Fibroblast of skin of left biceps (primary cell): ENCODE data around the gene MRNIP.

Experiments used
- DNase-seq, 2 experiments: peaks; one replicate each; pipeline ENCODE4 v3.0.0-alpha.2; 2013; ENCODE audit warnings: low read depth in 2 of 2

Gene MRNIP

GRCh38 chr5:179803651-179804554 lies 54.7 kb downstream of the MRNIP start:
- DNase-seq = no peak

DNA sequence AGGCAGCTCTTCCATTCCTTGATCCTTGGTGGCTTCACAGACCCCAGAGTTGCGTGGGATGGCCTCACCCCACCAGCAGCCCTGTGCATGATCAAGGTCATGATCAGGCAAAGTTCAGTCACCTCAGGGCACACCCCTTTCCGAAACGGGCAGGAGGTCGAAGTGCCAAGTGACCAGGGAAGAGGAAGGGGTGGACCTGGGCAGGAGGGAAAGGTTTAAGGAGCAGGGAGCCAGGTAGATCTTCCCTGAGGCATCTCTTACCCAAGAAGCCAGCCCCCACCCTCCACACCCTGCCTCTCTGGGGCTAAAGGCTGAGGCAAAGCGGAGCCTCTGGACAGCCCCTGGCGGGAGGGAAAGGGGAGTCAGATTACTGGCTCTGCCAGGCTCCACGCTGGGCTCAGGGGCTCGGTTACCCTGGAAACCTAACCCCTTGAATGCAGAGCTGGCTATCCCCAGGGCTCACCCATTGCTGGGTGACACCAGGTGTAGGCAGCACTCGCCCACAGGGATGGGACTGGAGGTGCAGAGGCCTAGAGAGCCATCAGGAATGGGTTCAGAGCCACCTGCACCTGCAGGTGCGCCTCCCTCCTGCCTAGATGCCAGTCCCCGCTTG lies 55.6 kb downstream of the MRNIP start:
- no peak for DNase-seq

GRCh38 chr5:179802207-179802883 lies 56.3 kb downstream of the MRNIP start:
- no peak for DNase-seq

- DNase-seq = no peak
Measured at GRCh38 chr5:179801304-179802206, 57.1 kb downstream of the MRNIP start.

DNA sequence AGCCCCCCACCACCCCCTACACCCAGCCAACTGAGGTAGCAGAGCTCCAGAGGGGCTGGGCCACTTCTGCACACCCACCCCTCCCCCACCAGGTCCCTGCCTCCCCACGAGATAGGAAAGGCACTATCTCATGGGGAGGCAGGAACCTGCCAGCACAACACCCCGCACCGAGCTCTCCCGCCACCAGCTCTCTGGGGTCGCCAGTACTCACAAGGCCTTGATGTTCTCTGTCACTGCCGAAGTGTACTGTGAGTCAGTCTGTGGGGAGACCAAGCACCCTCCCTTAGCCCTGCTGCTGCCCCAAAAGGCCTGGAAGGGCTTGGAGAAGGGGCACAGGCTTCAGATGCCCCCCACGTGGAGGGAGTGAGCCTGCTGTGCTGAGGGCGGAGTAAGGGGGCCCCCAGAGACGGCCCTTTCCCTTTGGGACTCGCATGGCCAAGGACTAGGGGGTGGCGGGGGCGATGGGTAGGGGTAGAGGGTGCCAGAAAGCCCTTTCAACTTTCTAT lies 57.9 kb downstream of the MRNIP start:
- no peak for DNase-seq

- no peak for DNase-seq
Measured at GRCh38 chr5:179800071-179800695, 58.4 kb downstream of the MRNIP start.

GRCh38 chr5:179799644-179799973 lies 59.0 kb downstream of the MRNIP start:
- DNase-seq = no peak

DNA sequence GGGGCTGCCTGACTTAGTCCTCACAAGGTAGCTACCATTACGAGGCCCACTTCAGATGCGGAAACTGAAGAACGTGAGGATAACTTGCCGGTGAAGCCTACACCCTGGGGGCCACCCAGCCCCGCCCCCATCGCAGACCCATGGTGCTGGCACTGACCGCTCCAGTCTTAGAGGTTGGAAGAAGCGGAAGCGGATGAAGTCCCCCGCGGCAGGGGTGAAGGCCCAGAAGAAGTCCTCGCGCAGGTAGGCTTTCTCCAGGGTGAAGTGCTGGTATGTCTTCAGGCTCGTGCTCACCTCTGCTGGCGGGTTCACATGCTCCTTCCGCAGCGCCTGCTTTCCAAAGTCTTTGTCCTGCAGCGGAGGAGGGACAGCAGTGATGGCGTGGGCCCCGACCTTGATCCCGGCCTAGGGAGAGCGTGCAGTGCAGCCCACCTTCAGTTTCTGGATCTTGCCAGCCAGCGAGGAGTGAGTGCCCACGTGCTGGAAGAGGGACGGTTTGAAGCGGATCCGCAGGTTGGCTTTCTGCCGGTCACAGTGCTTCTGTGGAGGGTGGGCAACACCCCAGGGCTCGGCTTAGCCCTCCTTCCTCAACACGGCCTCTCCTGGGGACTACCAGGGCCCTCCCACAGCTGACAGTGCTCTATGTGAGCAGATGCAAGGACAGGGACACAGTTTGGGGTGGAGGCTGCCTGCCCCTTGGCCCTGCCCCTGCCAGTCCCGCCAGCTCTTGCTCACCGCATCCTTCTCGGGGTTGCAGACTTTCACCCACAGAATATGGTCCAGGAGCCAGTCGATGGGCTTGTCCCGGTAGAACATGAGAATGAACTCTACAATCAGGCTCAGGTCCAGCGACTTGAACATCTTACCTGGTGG lies 59.6 kb downstream of the MRNIP start:
- DNase-seq = no peak

- no peak for DNase-seq
Measured at GRCh38 chr5:179798144-179798770, 60.4 kb downstream of the MRNIP start.

DNA sequence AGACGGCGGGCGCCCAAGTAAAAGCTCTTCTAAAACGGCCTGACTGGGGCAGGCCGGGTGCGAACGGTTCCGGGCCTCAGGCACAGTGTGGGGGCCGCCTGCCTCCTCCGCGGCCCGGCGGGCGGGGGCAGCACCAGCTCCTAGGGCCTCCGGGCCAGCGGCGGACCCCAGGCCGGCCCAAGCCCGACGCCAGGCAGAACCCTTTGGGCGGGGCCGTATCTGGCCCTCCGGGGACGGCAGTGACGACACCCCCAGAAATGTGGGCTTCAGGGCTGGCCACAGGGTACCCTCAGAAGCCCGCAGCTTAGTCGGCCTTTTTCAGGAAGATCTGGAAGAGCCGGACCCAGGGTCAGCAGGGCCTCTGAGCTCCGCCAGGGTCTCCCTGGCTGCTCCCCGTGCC lies 60.9 kb downstream of the MRNIP start:
- no peak for DNase-seq

GRCh38 chr5:179796877-179797608 lies 61.6 kb downstream of the MRNIP start:
- no peak for DNase-seq

DNA sequence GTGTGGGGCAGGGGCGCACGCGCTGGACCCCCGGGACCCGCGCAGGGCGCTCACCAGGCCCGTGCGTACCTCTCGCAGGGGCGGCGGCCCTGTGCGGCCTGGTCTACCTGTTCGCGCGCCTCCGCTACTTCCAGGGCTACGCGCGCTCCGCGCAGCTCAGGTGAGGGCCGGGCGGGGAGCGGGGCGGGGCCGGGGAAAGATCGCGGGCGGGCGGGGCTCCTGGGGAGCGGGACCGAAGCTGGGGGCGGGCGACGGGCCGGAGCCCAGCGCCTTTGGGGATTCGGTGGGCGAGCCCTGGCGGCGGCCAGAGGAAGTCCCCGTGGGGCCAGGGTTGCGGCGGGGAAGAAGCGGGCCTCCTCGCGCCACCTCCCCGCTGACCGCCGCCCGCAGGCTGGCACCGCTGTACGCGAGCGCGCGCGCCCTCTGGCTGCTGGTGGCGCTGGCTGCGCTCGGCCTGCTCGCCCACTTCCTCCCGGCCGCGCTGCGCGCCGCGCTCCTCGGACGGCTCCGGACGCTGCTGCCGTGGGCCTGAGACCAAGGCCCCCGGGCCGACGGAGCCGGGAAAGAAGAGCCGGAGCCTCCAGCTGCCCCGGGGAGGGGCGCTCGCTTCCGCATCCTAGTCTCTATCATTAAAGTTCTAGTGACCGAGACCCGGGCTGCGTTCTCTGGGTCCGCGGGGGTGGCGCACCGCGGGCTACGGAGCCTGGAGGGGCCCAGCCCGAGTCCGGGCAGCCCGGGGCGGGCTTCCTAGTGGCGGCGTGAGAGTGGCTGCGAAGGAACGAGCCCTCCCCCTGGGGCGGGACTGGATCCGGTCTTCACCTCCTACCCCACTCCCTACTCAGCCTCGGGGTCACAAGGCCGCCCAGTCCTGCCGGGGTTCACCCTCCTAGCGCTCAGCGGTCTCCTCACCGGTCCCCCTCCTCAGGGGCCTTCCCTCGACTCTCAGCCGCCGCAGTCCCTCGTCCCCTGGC lies 62.5 kb downstream of the MRNIP start:
- no peak for DNase-seq

DNA sequence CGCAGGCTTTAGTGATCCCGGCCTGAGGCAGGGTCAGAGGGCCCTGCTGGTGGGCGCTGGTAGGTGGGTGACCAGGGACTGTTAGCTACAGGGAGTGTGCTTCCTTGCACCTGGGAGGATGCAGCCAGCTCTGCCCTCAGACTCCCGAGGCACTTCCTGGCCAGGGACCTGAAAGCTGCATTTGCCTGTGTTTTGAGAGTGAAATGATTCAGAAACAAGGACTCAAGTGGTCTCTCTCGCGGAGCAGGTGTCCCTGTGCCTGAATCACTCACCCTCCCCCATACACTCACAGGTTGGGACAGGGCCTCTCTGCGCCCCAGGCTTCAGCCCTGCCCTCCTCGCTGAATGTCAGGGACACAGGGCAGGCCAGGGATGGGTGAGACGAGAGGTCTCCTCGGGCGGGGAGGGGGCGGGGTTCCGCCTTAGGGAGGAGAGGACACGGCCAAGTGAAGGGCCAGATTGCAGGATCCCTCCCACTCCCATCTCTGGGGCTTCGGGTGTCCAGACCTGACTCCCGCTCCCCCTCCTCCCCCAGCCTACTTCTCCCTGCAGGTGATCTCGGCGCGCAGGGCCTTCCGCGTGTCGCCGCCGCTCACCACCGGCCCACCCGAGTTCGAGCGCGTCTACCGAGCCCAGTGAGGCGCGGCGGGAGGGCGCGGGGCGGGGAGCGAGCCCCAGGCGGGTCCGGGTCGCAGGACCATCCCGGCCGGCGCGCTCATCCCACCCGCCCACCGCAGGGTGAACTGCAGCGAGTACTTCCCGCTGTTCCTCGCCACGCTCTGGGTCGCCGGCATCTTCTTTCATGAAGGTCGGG lies 63.4 kb downstream of the MRNIP start:
- DNase-seq = no peak

- no peak for DNase-seq
Measured at GRCh38 chr5:179794575-179794974, 64.0 kb downstream of the MRNIP start.

DNA sequence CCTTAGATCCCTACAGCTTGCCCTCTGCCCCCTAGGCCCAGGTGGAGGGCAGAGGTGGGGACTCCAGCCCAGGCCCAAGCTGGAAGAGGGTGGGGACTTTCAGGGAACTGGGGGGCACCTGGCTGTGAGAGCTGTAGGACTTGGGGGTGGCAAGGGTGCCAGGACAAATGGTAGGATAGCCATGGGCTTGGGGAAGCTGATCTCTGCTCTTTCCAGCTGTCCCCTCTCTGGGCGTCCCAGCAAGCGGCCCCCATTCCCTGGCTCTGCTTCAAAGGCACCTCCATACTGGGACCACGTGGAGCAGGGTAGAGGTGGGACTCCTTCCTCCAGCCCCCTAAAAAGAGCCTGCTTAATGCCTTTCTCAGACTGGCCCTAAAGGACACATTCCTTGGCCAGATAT lies 64.4 kb downstream of the MRNIP start:
- DNase-seq = no peak

GRCh38 chr5:179793468-179794139 lies 65.0 kb downstream of the MRNIP start, which contains the start of gene LTC4S:
TSS of gene LTC4S (plus strand) at chr5:179793986. CDS start at chr5:179794081, 95 bp downstream.
- peak in 1 of 2 experiments; percentile 5 for DNase-seq
